Stimulated activated CD4-positive, alpha-beta T cell treated with anti-CD3 and anti-CD28 coated beads, Interleukin-2, amount 100 ng/mL, for 48 hours (primary cell): ENCODE data around the gene CEBPE.

ENCODE experiments used
- DNase-seq, 2 donors: peaks; one replicate each; pipeline ENCODE4 v3.0.0-alpha.2; 2020

The CEBPE gene

DNA sequence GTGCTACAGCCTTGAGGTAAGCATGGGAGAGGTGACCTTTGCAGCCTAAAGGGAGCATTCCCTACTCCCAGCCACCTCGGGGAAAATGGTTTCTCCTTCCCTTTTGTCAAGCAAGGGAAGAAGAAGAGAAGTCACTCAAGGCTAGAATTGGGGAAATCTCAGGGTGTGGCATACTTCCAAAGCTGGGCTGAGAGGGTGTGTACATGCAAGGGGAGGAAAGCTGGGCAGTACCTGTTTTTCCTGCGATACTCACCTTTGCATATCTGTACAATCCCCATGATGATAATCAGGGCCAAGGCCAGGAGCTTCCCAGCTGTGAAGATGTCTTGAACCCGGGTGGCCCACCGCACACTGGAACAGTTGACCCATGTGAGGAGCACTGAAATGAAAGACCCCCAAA, 23.8 kb upstream of the CEBPE start:
- DNase-seq = no peak

DNA sequence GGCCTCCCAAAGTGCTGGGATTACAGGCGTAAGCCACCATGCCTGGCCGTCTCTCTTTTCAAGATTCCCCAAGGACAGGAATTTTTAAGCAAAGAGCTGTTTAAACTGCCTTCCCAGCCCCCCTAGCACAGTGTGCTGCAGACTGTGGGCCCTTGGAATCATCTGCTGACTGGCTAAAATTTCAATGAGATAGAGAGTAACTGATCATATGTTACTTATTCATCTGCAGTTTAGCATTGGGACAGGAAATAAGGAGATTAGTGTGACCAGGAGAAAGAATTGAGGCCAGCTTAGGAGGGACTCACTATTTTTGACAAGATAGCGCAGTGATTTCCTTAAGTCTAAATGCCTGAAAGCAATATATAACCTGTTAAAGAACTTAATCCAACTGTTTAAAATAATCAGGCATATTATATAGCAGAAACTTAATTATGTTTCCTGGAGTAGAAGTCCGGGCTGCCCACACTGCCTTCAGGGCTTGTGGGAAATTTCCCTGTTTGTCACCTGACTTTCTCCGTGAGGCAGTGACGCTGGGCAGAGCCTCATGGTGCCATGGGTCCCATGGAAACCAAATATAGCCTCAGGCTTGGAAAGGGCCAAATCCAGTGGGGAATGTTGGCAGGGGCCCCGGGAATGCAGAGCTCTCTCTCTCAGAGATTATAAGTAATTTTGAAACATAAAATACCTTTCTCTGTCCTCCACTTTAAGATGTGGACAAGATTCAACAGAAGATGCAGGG, 22.8 kb upstream of the CEBPE start:
- no peak for DNase-seq

DNA sequence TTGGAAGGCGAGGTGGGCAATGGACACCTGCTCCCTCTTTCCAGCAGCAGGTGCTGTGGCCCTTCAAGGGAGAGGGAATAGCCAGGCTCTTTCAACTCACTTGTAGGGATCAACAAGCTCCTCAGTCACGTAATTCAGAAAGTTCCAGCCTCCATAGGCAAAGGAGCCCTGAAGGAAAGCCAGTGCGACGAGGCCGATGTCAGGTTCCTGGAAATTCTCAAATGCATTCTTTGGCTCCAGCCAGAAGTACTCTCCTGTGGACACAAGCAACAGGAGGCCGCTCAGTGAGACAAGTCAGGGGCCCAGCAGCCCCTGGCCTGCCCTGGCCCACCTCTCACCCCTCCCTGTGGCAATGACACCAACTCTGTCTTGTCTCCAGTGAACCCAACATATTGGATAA, 21.3 kb upstream of the CEBPE start:
- no peak for DNase-seq

DNA sequence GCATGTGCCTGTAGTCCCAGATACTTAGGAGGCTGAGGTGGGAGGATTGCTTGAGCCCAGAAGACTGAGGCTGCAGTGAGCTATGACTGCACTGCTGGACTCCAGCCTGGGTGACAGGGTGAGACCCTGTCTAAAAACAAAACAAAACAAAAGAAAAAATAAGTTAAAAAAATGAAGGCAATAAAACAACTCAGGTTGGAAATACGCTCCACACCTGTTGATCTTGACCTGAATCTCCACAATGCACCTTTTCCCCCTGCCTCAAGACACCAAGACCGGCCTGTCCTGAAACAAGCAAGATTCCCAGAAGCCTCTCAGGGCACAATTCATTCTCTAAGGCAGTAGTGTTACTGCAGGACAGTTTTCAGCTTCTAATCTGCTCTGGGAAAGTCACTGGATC, 20.8 kb upstream of the CEBPE start:
- no peak for DNase-seq

DNA sequence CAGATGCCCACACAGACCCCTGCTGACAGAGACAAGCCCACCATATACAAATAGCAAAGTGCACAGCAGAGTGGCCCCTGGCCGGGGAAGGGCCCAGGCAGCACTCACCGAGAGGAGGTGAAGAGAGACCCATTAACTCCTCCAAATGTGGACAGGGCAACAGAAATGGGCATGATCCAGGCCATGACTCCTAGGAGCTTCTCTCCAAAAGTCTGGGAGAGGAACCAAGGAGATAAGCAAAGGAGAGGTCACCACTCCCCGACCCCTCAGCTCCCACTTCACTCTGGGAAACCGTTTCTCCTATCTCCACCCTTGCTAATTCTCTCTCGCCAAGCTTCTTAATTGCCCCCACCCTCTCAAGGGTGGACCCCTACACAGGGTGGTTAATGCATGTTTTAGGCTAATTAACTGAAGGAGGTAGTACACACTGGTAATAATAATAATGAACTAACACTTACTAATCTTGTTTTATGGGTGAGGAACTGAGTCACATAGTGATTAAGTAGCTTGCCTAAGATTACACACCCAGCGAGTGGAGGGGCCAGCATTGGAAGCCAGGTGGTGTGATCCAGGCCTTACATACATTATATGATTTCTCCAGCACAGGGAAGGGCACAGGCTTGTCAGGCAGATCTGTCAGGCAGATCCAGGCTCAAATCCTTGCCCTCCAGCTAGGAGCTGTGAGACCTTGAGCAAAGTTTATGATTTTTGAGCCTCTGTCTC, 18.9 kb upstream of the CEBPE start:
- no peak for DNase-seq

DNA sequence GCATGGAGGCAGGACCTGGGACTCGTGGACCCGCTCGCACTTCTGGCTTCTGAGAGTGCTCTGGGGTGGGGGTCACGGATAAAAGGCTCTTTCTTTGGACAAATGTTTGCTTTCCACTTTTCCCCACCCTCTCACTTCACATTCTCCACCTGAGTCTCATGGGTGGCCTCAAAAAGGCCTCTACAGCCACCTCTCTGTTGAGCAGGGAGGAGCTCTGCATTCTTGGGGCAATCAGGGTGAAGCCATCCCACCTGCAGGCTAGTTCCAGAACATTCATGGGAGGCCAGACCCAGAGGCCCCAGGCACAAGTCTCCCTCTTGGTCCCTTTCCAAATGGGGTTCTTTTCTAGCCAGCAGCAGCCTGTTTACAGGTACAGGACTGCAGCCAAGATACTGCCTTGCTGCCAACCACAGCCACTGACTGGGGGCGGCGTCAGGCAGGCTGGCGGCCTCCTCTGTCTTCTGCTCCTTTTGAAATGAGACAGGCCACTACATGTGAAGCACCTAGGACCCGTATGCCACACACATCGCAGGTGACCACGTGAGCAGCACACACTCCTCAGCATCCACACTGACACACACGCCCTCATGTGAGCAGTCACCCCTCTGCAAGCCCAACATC, 18.2 kb upstream of the CEBPE start:
- no peak for DNase-seq

DNA sequence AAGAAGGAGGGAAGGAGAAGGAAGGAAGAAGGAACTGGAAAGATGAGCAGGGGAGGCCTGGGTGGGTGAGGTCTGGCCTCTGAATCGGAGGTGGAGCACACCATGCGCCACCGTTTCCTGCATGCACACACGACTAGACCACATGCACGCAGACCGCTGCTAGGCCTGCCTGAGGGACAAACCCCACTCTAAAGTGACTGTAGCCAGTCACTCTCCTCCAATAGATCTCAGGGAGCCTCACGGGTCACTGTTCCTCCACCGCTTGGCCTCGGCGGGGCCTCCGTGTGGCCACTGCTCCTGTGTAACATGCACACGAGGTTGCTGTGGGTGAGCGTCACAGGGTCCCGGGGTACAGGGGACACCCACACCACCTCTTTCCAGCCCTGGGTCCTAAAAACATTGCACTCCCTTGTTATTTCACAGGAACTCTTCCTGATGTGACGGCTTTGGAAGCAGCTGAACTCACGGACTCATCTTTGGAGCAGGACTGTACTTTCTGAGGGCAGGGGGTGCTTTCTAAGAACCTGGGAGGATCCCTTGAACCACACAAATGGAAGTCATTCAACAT, 17.6 kb upstream of the CEBPE start:
- DNase-seq = no peak

DNA sequence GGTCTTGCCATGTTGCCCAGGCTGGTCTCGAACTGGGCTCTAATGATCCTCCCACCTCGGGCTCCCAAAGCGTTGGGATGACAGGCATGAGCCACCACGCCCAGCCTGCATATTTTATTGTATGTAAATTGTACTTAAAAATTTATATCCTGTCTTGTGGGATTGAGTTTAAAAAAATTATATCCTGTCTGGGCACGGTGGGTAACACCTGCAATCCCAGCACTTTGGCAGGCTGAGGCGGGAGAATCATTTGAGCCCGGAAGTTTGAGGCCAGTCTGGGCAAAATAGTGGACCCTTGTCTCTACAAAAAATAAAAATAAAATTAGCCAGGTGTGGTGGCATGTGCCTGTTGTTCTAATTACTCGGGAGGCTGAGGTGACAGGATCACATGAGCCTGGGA, 13.9 kb upstream of the CEBPE start:
- DNase-seq = no peak

DNA sequence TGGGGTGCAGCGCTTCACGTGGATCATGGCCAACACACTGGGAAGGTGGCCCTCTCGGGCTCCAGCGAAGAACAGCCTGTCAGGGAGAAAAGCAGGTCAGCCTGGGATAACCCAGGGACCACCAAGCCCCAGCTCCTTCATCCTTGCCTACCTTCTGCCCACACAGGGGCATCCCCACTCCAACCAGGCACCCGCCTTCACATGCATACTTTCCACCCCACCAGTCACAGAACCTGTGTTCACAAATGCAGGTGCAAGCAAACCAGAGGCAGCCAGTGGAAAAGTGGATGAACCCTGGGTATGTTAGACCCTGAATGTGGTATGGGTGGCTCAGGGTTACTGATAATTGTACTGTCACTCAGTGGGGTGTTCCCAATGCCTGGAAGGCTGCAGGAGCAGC, 12.4 kb upstream of the CEBPE start:
- DNase-seq = no peak

DNA sequence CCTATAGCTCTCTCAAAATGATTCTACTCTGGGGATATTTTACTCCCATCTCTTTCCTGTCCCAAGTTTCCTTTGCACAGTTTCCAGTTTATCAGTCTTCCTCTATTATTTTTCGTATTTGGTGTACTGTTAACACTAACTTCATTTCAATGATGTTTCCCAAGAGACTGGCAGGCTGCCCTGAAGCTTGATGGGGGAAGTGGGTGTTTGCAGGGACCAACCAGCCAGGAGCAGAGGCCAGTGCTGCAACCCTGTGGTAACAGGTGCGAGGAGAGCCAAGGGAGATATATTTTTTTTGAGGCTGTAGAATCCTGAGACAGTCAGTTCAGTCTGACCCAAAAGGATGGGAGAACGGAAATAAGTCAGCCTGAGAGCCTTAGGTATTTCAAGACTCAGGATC, 11.8 kb upstream of the CEBPE start:
- DNase-seq = no peak

DNA sequence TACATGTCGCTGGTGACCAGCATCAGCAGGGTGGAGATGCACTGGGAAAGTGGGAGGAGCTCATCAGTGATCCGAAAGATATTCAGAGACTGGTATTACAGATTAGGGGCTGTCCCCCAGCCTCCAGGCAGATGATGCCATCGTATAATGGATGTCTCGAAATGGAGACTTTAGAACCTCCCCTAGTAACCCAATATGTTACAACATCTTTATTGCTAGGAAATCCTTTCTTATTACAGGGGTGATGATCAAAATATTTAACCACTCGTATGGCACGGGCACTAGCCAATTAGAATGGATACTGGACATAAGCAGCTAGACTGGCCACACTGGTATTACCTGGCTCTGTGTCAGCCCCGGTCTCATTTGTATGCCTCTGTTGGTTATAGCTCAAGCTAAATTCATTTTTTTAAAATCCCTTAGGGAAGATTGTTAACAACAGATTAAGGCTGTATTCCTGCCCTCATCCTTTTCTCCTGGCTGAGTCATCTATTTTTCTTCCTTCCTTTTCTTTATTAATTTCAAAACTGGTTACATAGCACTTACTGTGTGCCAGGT, 10.8 kb upstream of the CEBPE start:
- no peak for DNase-seq

DNA sequence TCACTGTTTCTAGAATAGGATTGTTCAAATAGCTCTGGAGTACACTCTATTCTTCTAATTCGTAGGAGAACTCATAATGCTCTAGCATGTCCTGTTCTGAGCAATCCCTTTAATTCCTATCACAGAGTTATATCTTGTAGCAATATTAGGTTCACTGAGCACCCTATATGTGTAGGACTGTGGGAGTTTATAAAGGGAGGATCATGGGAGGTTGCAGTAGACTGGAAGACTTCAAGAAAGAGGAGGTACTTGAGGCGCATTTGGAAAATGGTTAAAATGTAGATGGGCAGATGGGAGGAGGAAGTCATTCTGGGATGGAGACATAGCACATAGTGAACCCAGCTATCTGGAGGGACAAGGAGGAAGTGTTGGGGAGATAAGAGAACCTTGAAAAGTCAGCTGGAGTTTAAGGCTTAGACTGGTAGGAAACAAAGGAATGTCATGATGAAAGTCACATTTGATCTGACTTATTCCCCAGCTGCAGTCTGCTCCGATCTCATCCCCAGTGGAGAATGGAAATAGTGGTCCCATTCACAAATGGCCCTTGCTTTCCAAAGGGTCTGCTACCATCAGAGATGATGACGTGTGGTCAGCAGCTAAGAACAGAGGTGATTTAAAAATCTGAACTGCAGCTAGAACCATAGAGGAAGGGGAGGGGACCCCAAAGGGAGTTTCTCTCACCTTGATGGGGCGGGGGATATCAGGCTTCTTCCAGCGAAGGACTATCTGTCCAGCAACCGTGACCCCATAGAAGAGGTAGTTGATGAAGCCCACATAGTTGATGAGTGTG, 10.1 kb upstream of the CEBPE start:
- no peak for DNase-seq

DNA sequence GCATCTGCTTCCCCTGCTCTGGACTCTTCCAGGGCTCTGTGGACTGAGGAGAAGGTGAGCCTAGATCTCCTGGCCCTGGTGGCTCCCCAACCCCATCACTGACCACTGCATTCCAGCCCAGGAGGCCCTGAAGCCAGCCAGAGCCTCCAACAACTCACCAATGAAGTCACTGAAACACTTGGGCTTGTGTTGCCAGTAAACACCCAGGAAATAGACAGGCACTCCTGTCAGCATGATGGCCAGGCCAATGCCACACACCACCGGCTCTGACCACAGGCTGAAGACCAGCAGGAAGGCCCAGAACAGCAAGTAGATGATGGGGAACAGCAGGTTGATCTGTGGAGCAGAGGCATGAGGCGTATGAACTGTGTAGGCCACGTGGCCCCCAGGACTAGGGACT, 8.8 kb upstream of the CEBPE start:
- no peak for DNase-seq

DNA sequence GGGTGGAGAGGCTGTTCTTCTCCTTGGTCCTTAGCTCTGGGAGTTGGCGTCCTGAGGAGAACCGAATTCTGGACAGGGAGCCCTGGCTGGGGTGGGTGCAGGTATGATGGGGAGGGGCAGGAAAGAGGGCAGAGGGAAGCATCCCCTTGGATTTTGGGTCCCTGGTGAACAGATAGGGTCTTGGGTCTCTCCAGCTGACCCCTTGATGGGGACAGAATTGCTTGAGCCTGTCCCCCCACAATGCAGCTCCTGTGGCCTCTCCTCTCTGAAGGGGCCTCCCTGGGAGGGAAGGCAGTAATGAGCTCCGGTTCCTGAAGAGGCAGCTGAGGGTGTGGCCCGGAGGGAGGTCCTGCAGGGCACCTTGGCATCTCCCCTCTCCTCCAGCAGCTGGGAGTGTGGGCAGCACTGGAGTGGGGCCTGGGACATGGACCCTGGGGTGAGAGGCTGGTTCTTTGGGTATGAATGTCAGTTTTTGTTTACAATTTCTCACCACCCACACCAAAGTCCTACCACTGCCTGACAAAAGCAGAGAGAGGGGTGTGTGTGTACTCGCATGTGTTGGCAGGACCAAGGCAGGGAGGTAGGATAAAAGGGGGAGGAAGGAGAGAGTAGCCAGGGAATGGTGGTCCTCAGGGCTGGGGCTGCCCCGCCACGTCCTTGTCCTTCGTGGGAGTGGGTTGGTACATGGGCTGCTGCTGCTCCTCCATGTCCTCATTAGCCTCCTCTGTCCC, 7.7 kb upstream of the CEBPE start:
- DNase-seq = no peak

DNA sequence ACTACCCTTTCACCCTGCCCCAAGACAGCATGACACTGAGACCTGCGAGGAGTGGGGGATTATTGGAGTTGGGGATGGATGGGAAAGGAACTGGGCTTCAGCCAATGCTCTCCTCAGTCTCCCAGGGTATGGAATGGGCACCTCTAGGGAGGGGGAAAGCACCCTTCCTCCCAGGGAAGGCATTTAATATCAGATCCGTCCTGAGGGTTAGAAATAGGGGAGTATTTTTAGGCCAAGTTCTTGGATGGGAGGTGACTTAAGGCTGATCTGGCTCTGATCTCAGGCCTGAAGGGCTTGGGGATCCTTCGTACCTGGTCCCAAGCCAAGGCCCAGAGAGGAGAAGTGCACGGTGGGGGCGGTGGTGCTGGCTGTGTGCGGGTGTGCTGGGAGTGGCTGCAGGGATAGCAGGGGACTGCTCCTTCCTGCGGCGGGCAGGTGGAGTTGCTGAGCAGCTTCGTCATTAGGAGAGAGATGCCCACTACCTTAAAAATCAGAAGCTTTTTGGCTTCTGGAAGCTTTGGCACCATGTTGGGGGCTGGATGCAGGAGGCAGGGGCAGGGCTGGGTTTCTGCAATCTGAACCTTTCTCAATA, 7.0 kb upstream of the CEBPE start:
- DNase-seq = no peak

DNA sequence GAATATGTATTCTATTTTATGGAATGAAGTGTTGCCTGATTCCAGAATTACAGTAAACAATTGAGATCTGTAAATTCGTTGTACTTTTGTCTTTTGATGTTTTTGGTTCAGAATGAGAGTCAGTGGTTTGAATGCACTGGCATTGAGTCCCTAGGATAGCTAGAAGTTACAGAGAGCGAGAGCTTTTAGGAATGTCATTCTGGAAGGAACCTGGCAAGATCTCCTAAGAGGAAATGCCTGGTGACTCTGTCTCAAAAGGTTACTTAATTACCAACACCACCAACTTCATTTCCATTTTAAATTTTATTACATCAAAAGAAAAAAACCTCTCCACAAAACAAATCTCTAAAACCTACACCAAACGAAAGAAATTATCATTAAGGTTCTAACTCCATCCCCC, 6.0 kb upstream of the CEBPE start:
- no peak for DNase-seq

DNA sequence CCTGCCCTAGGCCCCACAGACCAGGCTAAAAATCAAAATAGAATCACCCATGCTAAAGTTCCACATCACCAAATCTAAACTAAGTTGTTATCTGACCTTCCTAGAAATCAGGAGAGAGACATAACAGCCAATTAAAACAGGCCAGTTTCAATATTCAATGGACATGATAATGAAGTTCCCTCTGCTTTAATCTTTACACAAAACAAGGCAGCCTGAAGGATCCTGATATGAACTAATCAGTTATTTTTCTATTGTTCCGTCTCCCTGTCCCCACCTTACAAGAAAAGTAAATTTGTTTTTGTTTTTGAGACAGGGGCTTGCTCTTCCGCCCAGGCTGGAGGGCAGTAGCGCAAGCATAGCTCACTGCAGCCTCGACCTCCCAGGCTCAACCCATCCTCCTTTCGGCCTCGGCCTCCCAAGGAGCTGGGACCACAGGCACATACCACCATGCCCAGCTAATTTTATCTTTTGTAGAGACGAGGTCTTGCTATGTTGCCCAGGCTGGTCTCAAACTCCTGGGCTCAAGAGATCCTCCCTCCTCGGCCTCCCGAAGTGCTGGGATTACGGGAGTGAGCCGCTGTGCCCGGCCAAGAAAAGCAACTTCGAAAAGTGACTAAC, 5.4 kb upstream of the CEBPE start:
- DNase-seq = no peak

DNA sequence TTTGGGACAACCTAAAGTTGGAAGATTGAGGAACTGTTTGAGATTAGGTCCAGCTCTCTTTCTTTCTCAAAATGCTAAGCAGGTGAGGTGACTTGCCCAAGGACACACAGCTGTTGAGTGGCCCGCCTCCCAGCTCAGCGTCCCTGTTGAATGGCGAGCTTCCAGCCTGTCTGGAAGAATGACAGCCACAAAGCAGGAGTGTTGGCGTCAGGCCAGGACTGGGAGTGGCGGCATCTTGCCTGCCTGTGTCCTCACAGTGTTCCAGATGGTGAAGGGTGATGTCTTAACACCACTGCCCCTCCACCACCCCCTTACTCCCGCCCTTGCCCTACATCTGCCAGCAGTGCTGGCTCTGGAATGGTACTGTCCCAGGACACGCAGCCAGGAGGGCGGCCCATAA, 4.4 kb upstream of the CEBPE start:
- DNase-seq = no peak

DNA sequence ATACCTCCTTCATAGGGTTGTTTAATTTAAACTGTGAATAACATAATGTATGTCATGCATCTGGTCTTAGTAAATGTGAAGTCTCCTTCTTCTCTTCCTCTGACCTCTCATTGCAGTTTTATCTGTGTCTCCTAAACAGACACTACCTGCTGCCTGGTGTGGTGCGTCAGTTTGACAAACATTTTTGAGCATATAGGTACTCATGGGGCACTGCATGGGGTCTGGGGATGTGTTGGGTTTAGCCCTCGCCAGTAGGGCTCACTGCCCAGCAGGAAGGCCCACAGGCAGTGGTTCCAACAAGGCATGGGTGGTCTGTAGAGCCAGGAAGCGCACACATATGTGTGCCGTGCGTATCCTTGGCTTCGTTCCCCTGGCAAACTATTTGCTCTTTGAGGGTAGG, 3.0 kb upstream of the CEBPE start:
- no peak for DNase-seq

DNA sequence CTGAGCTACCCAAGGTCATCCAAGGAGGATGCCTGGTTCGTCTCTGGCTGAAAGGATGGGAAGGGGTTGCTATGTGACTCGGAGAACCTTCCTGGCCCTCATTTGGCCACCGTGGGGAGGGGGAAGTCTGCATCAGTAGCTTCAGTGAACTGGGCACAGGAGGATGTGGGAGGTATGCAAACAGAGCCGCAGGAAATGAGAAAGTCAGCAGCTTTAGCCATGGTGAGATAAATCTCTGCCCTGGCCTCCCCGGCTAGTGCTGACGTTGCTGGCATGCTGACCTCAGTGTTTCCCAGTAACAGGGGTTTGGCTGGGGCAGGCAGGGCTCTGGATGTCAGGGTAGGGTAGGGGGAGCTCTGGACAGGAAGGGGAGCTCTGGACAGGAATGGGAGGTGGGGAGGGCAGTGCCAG, 2.3 kb upstream of the CEBPE start:
- DNase-seq = no peak

DNA sequence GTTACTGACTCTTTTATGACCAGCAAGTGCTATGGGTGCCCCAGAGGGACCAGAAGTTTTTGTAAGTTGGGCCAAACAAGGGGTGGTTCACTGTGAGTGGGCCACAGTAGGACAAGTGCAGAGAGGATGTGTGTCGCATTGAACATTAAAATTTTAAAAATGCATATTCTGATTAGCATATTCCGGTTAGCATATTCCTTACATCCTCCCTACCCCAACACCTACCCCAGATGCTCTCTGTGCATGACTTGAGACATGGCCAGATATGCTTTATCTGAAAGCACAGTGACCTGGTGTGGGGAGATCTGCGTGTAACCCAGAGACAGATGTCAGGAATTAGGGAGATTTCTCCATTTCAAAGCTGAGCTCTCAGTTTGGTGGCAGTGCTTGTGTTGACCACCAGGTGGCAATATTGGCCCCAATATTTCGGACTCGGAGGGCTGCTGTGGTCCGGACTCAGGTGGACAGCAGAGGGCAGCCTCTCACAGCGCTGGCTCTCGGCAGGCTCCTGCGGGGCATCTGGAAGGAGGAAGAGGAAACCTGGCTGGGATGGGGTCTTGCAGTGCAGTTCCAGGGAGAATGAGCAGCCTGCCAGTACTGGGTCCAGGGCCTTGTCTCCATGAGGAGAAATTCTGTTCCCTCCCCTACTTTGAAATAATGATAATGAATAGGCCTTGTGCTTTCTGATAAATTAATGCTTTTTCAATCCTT, 1.6 kb upstream of the CEBPE start:
- peak; percentile 78 for DNase-seq
